SK-N-SH (cell line): Measurements from ENCODE around the gene P3H3. TPM values are rescaled to one million over a fixed set of nuclear protein-coding genes. Genes with fewer than 3 reads are reported as not detected.

Experiments
- CTCF ChIA-PET: fragments of 300-600, 350-600 bp; formaldehyde crosslinking; extraction: SDS; loops from one replicate; lab custom pipeline; 2021; lab: Yijun Ruan, JAX
- POLR2A ChIA-PET: fragments of 350-600 bp; sonication (Branson Sonifier 250); formaldehyde crosslinking; extraction: SDS; loops from one replicate; lab custom pipeline; 2020; ENCODE audit warnings: antibody characterized with exemption, inconsistent platforms; lab: Yijun Ruan, JAX
- DNase-seq: peaks from one replicate; pipeline ENCODE4 v3.0.0; 2012
- H2AFZ ChIP-seq: fragments of 200-600 bp; sonication (generic); 2 replicates; pipeline ENCODE4 v1.8.1; 2016; ENCODE audit warnings: antibody characterized with exemption, mild to moderate bottlenecking, low read depth
- H3F3A ChIP-seq: fragments of 200-600 bp; sonication (generic); replicated peaks from 2 replicates; pipeline ENCODE3; 2016; ENCODE audit warnings: antibody characterized with exemption, mild to moderate bottlenecking; ENCODE audit not compliant: insufficient read depth
- H3K27ac ChIP-seq, 2 experiments: fragments of 200-500 bp in 1 of 2; fragments of 200-600 bp in 1 of 2; sonication (Bioruptor generic) in 1 of 2; sonication (generic), shearing (Covaris generic) in 1 of 2; 2 replicates each; pipeline versions ENCODE4 v1.5.1 to v1.6.1; 2014 to 2016; ENCODE audit warnings: low read depth in 2 of 2, inconsistent platforms in 1 of 2, low read length in 1 of 2, mild to moderate bottlenecking in 1 of 2, mixed read lengths in 1 of 2
- H3K27me3 ChIP-seq: fragments of 200-600 bp; sonication (generic), shearing (Covaris generic); 2 replicates; pipeline ENCODE4 v1.6.1; 2016; ENCODE audit warnings: mixed run types; ENCODE audit not compliant: insufficient read depth
- H3K36me3 ChIP-seq, 2 experiments: fragments of 200-500 bp in 1 of 2; fragments of 200-600 bp in 1 of 2; sonication (Bioruptor generic) in 1 of 2; sonication (generic) in 1 of 2; replicated peaks in 1 of 2; 2 replicates each; pipeline versions ENCODE3 to v1.5.1; 2014 to 2016; ENCODE audit warnings: low read length in 1 of 2, mild to moderate bottlenecking in 1 of 2; ENCODE audit not compliant: insufficient read depth in 2 of 2, control insufficient read depth in 1 of 2
- H3K4me1 ChIP-seq, 2 experiments: fragments of 200-500 bp in 1 of 2; fragments of 200-600 bp in 1 of 2; sonication (Bioruptor generic) in 1 of 2; sonication (generic), shearing (Covaris generic) in 1 of 2; 2 replicates each; pipeline versions ENCODE4 v1.5.1 to v1.6.1; 2014 to 2016; ENCODE audit warnings: low read depth in 1 of 2, low read length in 1 of 2, mixed run types in 1 of 2; ENCODE audit not compliant: insufficient read depth in 2 of 2, control insufficient read depth in 1 of 2
- H3K4me2 ChIP-seq: fragments of 200-600 bp; sonication (generic), shearing (Covaris generic); 2 replicates; pipeline ENCODE4 v1.6.1; 2017; ENCODE audit warnings: mixed run types
- H3K4me3 ChIP-seq, 2 experiments: fragments of 200-500 bp in 1 of 2; fragments of 200-600 bp in 1 of 2; sonication (Bioruptor generic) in 1 of 2; sonication (generic), shearing (Covaris generic) in 1 of 2; 2 replicates each; pipeline versions ENCODE4 v1.5.1 to v1.8.1; 2014 to 2016; ENCODE audit warnings: low read depth in 2 of 2, inconsistent platforms in 1 of 2, low read length in 1 of 2, mild to moderate bottlenecking in 1 of 2, mixed read lengths in 1 of 2, moderate library complexity in 1 of 2
- H3K79me2 ChIP-seq: fragments of 200-600 bp; sonication (generic); 2 replicates; pipeline ENCODE4 v1.8.1; 2017; ENCODE audit warnings: mild to moderate bottlenecking; ENCODE audit not compliant: insufficient read depth
- H3K9ac ChIP-seq: fragments of 200-600 bp; sonication (generic); 2 replicates; pipeline ENCODE4 v1.6.1; 2017; ENCODE audit warnings: mixed run types
- H3K9me2 ChIP-seq: fragments of 200-600 bp; sonication (generic); 2 replicates; pipeline ENCODE4 v1.6.1; 2017; ENCODE audit warnings: mixed run types
- H3K9me3 ChIP-seq: fragments of 200-600 bp; sonication (generic); 2 replicates; pipeline ENCODE4 v1.6.1; 2017; ENCODE audit warnings: mixed run types, mild to moderate bottlenecking, moderate library complexity
- H4K20me1 ChIP-seq: fragments of 200-600 bp; sonication (generic); 2 replicates; pipeline ENCODE4 v1.6.1; 2017; ENCODE audit warnings: mild to moderate bottlenecking, mixed run types; ENCODE audit not compliant: insufficient read depth
- CHD2 ChIP-seq: fragments of 150-350 bp; IDR thresholded peaks from 2 replicates; pipeline ENCODE4 v1.6.1; 2018; ENCODE audit warnings: low read length; ENCODE audit not compliant: partially characterized antibody
- ELF1 ChIP-seq: IDR thresholded peaks from 2 replicates; pipeline ENCODE4 v1.4.0; 2012
- EP300 ChIP-seq, 2 experiments: IDR thresholded peaks; 2 replicates each; pipeline versions ENCODE4 v1.4.0 to v1.6.1; 2012; ENCODE audit warnings: borderline replicate concordance in 1 of 2, low read depth in 1 of 2, low read length in 1 of 2
- EZH2phosphoT487 ChIP-seq: fragments of 200-600 bp; sonication (generic); IDR thresholded peaks from 2 replicates; pipeline ENCODE4 v1.6.1; 2017; ENCODE audit warnings: low read depth, mixed run types, mild to moderate bottlenecking, antibody characterized with exemption, moderate library complexity, borderline replicate concordance
- FOXJ3 ChIP-seq: sonication (generic); formaldehyde crosslinking; IDR thresholded peaks from 2 replicates; pipeline ENCODE4 v1.5.1; 2020; ENCODE audit warnings: mild to moderate bottlenecking, missing genetic modification reagents
- FOXM1 ChIP-seq: IDR thresholded peaks from 2 replicates; pipeline ENCODE4 v1.4.0; 2012; ENCODE audit warnings: low read depth, mild to moderate bottlenecking
- GABPA ChIP-seq: IDR thresholded peaks from 2 replicates; pipeline ENCODE4 v1.4.0; 2012; ENCODE audit warnings: low read depth, mild to moderate bottlenecking
- MEF2A ChIP-seq: IDR thresholded peaks from 2 replicates; pipeline ENCODE4 v1.4.0; 2012; ENCODE audit warnings: low read depth, borderline replicate concordance
- MXI1 ChIP-seq: IDR thresholded peaks from 2 replicates; pipeline ENCODE4 v1.6.1; 2012; ENCODE audit warnings: mild to moderate bottlenecking, low read depth, low read length, improper control_type of control experiment
- POLR2AphosphoS5 ChIP-seq: IDR thresholded peaks from 2 replicates; pipeline ENCODE4 v1.6.1; 2012; ENCODE audit warnings: low read depth, low read length
- RXRA ChIP-seq: IDR thresholded peaks from 2 replicates; pipeline ENCODE4 v1.4.0; 2012; ENCODE audit warnings: low read depth, mild to moderate bottlenecking, borderline replicate concordance
- SMC3 ChIP-seq: IDR thresholded peaks from 2 replicates; pipeline ENCODE4 v1.6.1; 2012; ENCODE audit warnings: low read depth, low read length, improper control_type of control experiment
- TAF1 ChIP-seq: IDR thresholded peaks from 2 replicates; pipeline ENCODE4 v1.6.1; 2012; ENCODE audit warnings: low read depth, mild to moderate bottlenecking, low read length, moderate library complexity, borderline replicate concordance
- TEAD4 ChIP-seq: IDR thresholded peaks from 2 replicates; pipeline ENCODE4 v1.4.0; 2012; ENCODE audit warnings: mild to moderate bottlenecking, borderline replicate concordance; ENCODE audit not compliant: insufficient read depth
- YY1 ChIP-seq: IDR thresholded peaks from 2 replicates; pipeline ENCODE4 v1.4.0; 2012; ENCODE audit warnings: low read depth, mild to moderate bottlenecking
- WGBS: methylation state at CpG from one replicate; pipeline ENCODE4 v1.1.6; 2017; ENCODE audit warnings: low lambda C conversion rate; 5-methylcytosine and 5-hydroxymethylcytosine counted together
- polyA plus RNA-seq, 3 experiments: library from polyadenylated mRNA; depleted of rRNA; stranded (reverse); fragments of >200 nt; gene quantifications; 2 replicates each; pipeline ENCODE4 v1.2.3, GENCODE V29; 2012
- TF ChIP-seq, protein P1 (sequence below): fragments of 150-350 bp; IDR thresholded peaks from 2 replicates; pipeline ENCODE4 v1.6.1; 2016; ENCODE audit warnings: mild to moderate bottlenecking, low read depth, low read length
- TF ChIP-seq, protein P2 (sequence below): IDR thresholded peaks from 2 replicates; pipeline ENCODE4 v1.4.0; 2012; ENCODE audit warnings: low read depth, borderline replicate concordance
- TF ChIP-seq, protein P3 (sequence below): IDR thresholded peaks from 2 replicates; pipeline ENCODE4 v1.4.0; 2012; ENCODE audit warnings: low read depth, borderline replicate concordance
- TF ChIP-seq, protein P4 (sequence below): IDR thresholded peaks from 2 replicates; pipeline ENCODE4 v1.6.1; 2012; ENCODE audit warnings: mild to moderate bottlenecking, low read depth, low read length, moderate library complexity

Gene P3H3
- polyA plus RNA-seq, 1 of the 3 experiments (the other 2 are of a cell fraction), result 74.6 TPM

DNA sequence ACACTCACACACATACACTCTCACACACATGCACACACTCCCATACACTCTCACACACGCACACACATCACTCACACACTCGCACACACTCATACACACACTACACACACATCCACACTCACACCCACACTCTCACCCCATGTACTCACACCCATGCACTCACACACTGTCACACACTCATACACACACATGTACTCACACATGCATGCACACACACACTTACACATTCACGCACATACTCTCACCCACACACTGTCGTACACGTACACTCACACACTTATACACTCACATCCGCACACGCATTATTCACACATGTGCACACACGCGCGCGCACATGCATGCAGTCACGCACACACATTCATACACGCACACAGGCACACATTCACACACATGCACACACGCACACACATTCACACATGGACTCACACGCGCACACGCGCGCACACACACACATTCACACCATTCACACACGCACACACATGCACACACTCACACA, 10.5 kb upstream of the P3H3 start:
- TF ChIP-seq CHD2, result no peak
- no peak for TF ChIP-seq GABPA
- TF ChIP-seq FOXM1, result no peak
- TF ChIP-seq EP300 (IDR thresholded peaks at IDR 0.05; ENCODE audit: borderline replicate concordance in 1 of 2, low read depth in 1 of 2, low read length in 1 of 2), result no peak
- TF ChIP-seq FOXJ3 (CRISPR knock-in tag), result no peak
- TF ChIP-seq EZH2phosphoT487, result no peak
- no peak for TF ChIP-seq SMC3
- TF ChIP-seq MXI1, result no peak
- no peak for TF ChIP-seq MEF2A
- no peaks in the 10 kb centered on the region for H3K27me3 ChIP-seq
- peaks cover 11 to 63% of the 10 kb centered on the region in 2 experiments; a peak in 2 of 4 replicates for H3K4me1 ChIP-seq
- no peaks in the 10 kb centered on the region for H3K36me3 ChIP-seq
- H3K9me3 ChIP-seq, result no peaks in the 10 kb centered on the region
- POLR2A ChIA-PET, result interaction anchor here (0.6 kb wide), 1 partner anchor 51 kb away, joined by 3 read pairs; the partner anchor contains the start of gene PTMS
- H3K27ac ChIP-seq, result no peak overlapping the region
- no peaks in the 10 kb centered on the region for H3K9me2 ChIP-seq
- 83% methylated on average over 20 of the region's 20 CpGs for WGBS
- CTCF ChIA-PET, result interaction anchor here (1.1 to 8.3 kb wide), 3 partner anchors 38 to 64 kb away, joined by 3 to 74 read pairs (median 6); partner anchors contain the start of gene MLF2
- DNase-seq, result no peak
- no peak overlapping the region for H3K4me3 ChIP-seq
- no peaks in the 10 kb centered on the region for H4K20me1 ChIP-seq
- H3F3A ChIP-seq, result no peaks in the 10 kb centered on the region
- no peak overlapping the region for H2AFZ ChIP-seq
- H3K4me2 ChIP-seq, result no peak overlapping the region
- H3K79me2 ChIP-seq, result no peaks in the 10 kb centered on the region
- H3K9ac ChIP-seq, result no peak overlapping the region

DNA sequence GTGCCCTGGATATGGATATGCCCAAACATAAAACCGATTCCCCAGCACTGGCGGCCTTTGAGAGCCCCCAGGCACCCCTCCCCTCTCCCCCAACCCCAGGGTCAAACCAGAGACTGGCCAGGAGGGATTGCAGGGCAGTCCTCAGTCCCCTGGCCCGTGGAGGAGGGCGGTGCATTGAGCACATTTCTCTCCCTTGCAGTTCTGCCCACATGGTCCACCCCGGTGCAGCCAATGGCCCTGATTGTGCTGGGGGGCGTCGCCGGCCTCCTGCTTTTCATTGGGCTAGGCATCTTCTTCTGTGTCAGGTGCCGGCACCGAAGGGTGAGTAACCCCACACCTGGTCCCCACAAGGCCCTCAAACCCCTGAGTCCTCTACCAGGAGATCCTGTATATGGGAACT, 10.0 kb upstream of the P3H3 start:
- Histone ChIP-seq H3K27ac (no peak overlapping the region), H3K79me2 (no peaks in the 10 kb centered on the region), H3K9me2 (no peaks in the 10 kb centered on the region), H2AFZ (no peak overlapping the region), H3K4me1 (peaks cover 11 to 68% of the 10 kb centered on the region in 2 experiments; a peak in 2 of 4 replicates), H3K36me3 (no peaks in the 10 kb centered on the region), H3K27me3 (no peaks in the 10 kb centered on the region), H3K4me3 (no peak overlapping the region), H3F3A (no peaks in the 10 kb centered on the region), H4K20me1 (no peaks in the 10 kb centered on the region), H3K9ac (no peak overlapping the region), H3K4me2 (no peak overlapping the region), H3K9me3 (no peaks in the 10 kb centered on the region)
- POLR2A ChIA-PET, result interaction anchor here (0.6 kb wide), 1 partner anchor 52 kb away, joined by 3 read pairs; the partner anchor contains the start of gene PTMS
- CTCF ChIA-PET, result interaction anchor here (1.1 to 8.3 kb wide), 3 partner anchors 38 to 65 kb away, joined by 3 to 74 read pairs (median 6); partner anchors contain the start of gene MLF2
- no peak for DNase-seq
- WGBS, result 76% methylated on average over 2 of the region's 10 CpGs
- TF ChIP-seq ELF1 (no peak), TAF1 (no peak), RXRA (no peak), CHD2 (no peak), EZH2phosphoT487 (no peak), SMC3 (no peak), YY1 (no peak), TEAD4 (no peak), POLR2AphosphoS5 (no peak)
- TF ChIP-seq, protein P1, sequence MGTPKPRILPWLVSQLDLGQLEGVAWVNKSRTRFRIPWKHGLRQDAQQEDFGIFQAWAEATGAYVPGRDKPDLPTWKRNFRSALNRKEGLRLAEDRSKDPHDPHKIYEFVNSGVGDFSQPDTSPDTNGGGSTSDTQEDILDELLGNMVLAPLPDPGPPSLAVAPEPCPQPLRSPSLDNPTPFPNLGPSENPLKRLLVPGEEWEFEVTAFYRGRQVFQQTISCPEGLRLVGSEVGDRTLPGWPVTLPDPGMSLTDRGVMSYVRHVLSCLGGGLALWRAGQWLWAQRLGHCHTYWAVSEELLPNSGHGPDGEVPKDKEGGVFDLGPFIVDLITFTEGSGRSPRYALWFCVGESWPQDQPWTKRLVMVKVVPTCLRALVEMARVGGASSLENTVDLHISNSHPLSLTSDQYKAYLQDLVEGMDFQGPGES, result no peak
- TF ChIP-seq, protein P2, sequence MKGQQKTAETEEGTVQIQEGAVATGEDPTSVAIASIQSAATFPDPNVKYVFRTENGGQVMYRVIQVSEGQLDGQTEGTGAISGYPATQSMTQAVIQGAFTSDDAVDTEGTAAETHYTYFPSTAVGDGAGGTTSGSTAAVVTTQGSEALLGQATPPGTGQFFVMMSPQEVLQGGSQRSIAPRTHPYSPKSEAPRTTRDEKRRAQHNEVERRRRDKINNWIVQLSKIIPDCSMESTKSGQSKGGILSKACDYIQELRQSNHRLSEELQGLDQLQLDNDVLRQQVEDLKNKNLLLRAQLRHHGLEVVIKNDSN, result no peak
- TF ChIP-seq, protein P3, sequence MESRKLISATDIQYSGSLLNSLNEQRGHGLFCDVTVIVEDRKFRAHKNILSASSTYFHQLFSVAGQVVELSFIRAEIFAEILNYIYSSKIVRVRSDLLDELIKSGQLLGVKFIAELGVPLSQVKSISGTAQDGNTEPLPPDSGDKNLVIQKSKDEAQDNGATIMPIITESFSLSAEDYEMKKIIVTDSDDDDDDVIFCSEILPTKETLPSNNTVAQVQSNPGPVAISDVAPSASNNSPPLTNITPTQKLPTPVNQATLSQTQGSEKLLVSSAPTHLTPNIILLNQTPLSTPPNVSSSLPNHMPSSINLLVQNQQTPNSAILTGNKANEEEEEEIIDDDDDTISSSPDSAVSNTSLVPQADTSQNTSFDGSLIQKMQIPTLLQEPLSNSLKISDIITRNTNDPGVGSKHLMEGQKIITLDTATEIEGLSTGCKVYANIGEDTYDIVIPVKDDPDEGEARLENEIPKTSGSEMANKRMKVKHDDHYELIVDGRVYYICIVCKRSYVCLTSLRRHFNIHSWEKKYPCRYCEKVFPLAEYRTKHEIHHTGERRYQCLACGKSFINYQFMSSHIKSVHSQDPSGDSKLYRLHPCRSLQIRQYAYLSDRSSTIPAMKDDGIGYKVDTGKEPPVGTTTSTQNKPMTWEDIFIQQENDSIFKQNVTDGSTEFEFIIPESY, result no peak
- TF ChIP-seq, protein P4, sequence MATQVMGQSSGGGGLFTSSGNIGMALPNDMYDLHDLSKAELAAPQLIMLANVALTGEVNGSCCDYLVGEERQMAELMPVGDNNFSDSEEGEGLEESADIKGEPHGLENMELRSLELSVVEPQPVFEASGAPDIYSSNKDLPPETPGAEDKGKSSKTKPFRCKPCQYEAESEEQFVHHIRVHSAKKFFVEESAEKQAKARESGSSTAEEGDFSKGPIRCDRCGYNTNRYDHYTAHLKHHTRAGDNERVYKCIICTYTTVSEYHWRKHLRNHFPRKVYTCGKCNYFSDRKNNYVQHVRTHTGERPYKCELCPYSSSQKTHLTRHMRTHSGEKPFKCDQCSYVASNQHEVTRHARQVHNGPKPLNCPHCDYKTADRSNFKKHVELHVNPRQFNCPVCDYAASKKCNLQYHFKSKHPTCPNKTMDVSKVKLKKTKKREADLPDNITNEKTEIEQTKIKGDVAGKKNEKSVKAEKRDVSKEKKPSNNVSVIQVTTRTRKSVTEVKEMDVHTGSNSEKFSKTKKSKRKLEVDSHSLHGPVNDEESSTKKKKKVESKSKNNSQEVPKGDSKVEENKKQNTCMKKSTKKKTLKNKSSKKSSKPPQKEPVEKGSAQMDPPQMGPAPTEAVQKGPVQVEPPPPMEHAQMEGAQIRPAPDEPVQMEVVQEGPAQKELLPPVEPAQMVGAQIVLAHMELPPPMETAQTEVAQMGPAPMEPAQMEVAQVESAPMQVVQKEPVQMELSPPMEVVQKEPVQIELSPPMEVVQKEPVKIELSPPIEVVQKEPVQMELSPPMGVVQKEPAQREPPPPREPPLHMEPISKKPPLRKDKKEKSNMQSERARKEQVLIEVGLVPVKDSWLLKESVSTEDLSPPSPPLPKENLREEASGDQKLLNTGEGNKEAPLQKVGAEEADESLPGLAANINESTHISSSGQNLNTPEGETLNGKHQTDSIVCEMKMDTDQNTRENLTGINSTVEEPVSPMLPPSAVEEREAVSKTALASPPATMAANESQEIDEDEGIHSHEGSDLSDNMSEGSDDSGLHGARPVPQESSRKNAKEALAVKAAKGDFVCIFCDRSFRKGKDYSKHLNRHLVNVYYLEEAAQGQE, result no peak
